Activated CD4-positive, alpha-beta T cell treated with anti-CD3 and anti-CD28 coated beads, Interleukin-2, amount 10 ng/mL, durations not matched to agents 7 days and 5 days (primary cell): Measurements from ENCODE around the gene PLCB3. TPM values are rescaled to one million over a fixed set of nuclear protein-coding genes. Genes with fewer than 3 reads are reported as not detected.

Source experiments
- CTCF ChIA-PET: fragments of 350-600 bp; sonication (Branson Sonifier 250); formaldehyde crosslinking; loops from one replicate; lab custom pipeline; 2021; ENCODE audit warnings: antibody characterized with exemption; lab: Charles Lee
- POLR2A ChIA-PET: fragments of 350-600 bp; sonication (Branson Sonifier 250); formaldehyde crosslinking; loops from one replicate; lab custom pipeline; 2021; ENCODE audit warnings: antibody characterized with exemption; lab: Charles Lee
- DNase-seq: peaks from one replicate; pipeline ENCODE4 v3.0.0-alpha.2; 2020
- H3K27ac Mint-ChIP-seq: one replicate; pipeline ENCODE4 v1.8.0; 2021; ENCODE audit warnings: mild to moderate bottlenecking, moderate library complexity, mixed read lengths
- H3K27me3 Mint-ChIP-seq: one replicate; pipeline ENCODE4 v1.8.0; 2021; ENCODE audit warnings: mixed read lengths
- H3K36me3 Mint-ChIP-seq: one replicate; pipeline ENCODE4 v1.8.0; 2021; ENCODE audit warnings: low read depth, mixed read lengths
- H3K4me1 Mint-ChIP-seq: one replicate; pipeline ENCODE4 v1.8.0; 2021; ENCODE audit warnings: mixed read lengths
- H3K4me3 Mint-ChIP-seq: one replicate; pipeline ENCODE4 v1.8.0; 2021; ENCODE audit warnings: mild to moderate bottlenecking, moderate library complexity, mixed read lengths
- H3K9me3 Mint-ChIP-seq: one replicate; pipeline ENCODE4 v1.8.0; 2021; ENCODE audit warnings: mixed read lengths
- total RNA-seq, 2 experiments: library from RNA; stranded (reverse); gene quantifications; one replicate each; pipeline ENCODE4 v1.2.3, GENCODE V29; 2021

PLCB3 gene
- total RNA-seq, 2 experiments from 2014 or later, result 11.6 to 12.4 TPM

DNA sequence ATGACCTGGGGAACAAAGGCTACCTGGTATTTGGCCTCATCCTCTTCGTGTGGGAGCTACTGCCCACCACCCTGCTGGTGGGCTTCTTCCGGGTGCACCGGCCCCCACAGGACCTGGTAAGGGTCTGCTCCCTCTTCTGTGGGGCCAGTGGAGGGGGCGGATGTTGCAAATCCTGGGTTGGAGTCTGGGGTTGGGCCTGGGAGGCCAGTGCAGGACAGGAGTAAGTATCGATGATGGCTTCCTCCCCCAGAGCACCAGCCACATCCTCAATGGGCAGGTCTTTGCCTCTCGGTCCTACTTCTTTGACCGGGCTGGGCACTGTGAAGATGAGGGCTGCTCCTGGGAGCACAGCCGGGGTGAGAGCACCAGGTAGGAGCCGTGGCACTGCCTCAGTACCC is 37.0 kb downstream of the PLCB3 start:
- no peak overlapping the region for H3K4me3 Mint-ChIP-seq
- H3K4me1 Mint-ChIP-seq, result peaks cover 26% of the 10 kb centered on the region
- peaks cover 22% of the 10 kb centered on the region for H3K27me3 Mint-ChIP-seq
- POLR2A ChIA-PET, result no interaction called here
- no peaks in the 10 kb centered on the region for H3K9me3 Mint-ChIP-seq
- H3K27ac Mint-ChIP-seq, result no peak overlapping the region
- CTCF ChIA-PET, result interaction anchor here (10.4 kb wide), 1 partner anchor 15 kb away, joined by 92 read pairs; the partner anchor contains the start of genes CATSPERZ and ESRRA
- no peak for DNase-seq
- H3K36me3 Mint-ChIP-seq, result peaks cover 4% of the 10 kb centered on the region

DNA sequence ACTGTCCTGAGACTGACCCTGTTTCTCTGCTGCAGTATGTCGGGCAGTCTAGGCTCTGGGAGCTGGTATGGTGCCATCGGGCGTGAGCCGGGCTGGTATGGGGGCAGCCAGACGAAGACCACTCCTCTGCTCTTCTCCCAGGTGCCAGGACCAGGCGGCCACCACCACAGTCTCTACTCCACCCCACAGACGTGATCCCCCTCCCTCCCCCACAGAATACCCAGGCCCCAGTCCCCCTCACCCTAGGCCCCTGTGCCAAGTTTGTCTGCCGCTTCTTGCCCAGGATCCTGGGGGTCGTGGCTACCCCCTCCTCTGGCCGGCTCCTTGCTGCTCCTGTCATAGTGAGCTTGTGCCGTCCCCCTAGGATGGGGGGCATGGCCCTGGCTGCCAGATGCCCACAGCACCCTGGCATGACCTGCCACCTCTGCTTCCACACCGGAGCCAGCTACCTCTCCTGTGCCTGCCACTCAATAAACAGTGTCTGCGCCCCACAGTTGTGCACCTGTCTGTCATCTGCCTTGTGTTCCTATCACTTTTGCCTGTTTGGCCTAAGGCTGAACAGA is 37.8 kb downstream of the PLCB3 start:
- Mint-ChIP-seq H3K4me3 (no peak overlapping the region), H3K36me3 (peaks cover 4% of the 10 kb centered on the region), H3K27me3 (peaks cover 30% of the 10 kb centered on the region), H3K27ac (no peak overlapping the region), H3K4me1 (peaks cover 24% of the 10 kb centered on the region), H3K9me3 (no peaks in the 10 kb centered on the region)
- no peak for DNase-seq
- CTCF ChIA-PET, result interaction anchor here (0.8 to 5.1 kb wide), 3 partner anchors 10 to 14 kb away, joined by 3 to 50 read pairs (median 3); partner anchors contain the start of gene ESRRA
- POLR2A ChIA-PET, result no interaction called here

DNA sequence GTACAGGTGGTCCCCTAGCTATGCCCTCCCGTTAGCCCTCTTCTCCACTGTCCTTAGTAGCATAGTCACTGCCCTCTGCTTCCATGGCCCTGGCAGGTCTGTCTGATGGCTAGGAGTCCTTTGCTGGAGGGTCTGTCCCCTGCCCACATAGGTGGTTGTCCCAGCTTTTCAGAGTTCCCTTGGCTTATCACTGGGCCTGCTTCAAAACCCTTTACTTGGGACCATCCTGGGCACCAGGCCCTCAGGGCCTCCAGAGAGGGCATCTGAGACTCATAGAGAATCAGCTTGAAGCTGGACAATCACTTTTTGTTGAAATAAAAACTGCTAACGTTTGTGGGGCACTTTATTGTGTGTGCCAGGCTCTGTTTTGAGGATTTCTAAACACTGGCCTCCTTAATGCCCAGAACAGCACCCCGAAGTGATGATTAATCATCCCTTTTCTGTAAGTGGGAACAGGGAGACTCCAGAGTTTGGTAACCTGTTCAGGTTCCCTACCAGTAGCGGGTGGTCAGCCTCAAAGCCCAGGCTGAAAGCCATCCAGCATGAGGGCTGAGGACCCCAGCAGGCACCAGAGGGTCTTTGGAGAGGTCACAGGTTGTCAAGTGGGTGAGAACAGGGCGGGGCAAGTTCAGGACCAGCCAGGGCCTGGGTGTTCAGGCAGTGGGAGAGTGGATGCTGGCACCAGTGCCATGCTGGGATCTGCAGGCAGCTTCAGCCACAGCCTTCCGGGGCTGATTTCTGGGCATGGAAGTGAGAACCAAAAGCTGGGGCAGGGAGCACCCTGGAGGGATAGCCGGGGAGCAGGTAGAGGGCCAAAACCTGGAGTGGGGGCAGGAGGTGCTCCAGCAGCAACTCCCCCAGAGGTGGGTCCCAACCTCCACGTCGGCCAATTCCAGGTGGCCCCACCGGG is 39.3 kb downstream of the PLCB3 start:
- ChIA-PET CTCF (interaction anchor here (1.1 to 5.1 kb wide), 3 partner anchors 12 to 84 kb away, joined by 3 to 50 read pairs (median 5); partner anchors contain the start of genes ESRRA and FERMT3), POLR2A (no interaction called here)
- H3K27ac Mint-ChIP-seq, result no peak overlapping the region
- peak overlapping the region; percentile 26 for H3K4me3 Mint-ChIP-seq
- DNase-seq, result no peak
- H3K4me1 Mint-ChIP-seq, result peaks cover 22% of the 10 kb centered on the region
- H3K9me3 Mint-ChIP-seq, result no peaks in the 10 kb centered on the region
- H3K36me3 Mint-ChIP-seq, result peaks cover 4% of the 10 kb centered on the region
- H3K27me3 Mint-ChIP-seq, result peaks cover 43% of the 10 kb centered on the region

DNA sequence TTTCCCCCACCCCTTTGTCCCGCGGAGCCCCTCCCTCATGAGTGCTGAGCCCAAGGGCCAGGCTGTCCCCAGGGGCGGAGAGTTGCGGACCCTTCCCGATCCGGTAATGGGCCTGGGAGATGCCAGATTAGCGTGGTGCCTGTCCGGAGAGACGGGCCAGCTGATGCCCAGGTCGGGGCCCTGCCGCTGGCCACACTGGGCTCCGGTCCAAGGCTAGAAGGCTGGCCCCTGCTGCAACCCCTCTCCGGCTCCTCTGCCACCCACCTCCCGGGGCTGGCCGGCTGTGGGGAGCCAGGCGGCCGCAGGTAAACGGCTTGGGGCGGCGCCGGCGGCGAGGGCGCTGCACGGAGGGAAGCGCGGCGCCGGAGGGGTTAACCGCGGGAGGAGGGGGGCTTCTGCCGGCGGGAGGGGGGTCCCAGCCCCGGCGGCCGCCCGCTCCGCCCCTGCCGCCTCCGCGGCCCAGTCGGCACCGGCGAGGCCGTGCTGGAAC is 40.0 kb downstream of the PLCB3 start, which contains the start of gene KCNK4:
Gene KCNK4, plus strand, starts transcription at position 41 of the 490 bp plus-strand sequence. CDS start 1,717 bp downstream, outside the sequence.
- Mint-ChIP-seq H3K9me3 (no peaks in the 10 kb centered on the region), H3K4me1 (peaks cover 19% of the 10 kb centered on the region), H3K36me3 (peaks cover 4% of the 10 kb centered on the region), H3K4me3 (peak within 1 kb of the TSS; percentile 26), H3K27ac (no peak within 1 kb of the TSS), H3K27me3 (peaks cover 50% of the 10 kb centered on the region)
- no peak for DNase-seq
- ChIA-PET CTCF (interaction anchor here (5.1 kb wide), 1 partner anchor 12 kb away, joined by 50 read pairs; the partner anchor contains the start of gene ESRRA), POLR2A (no interaction called here)

DNA sequence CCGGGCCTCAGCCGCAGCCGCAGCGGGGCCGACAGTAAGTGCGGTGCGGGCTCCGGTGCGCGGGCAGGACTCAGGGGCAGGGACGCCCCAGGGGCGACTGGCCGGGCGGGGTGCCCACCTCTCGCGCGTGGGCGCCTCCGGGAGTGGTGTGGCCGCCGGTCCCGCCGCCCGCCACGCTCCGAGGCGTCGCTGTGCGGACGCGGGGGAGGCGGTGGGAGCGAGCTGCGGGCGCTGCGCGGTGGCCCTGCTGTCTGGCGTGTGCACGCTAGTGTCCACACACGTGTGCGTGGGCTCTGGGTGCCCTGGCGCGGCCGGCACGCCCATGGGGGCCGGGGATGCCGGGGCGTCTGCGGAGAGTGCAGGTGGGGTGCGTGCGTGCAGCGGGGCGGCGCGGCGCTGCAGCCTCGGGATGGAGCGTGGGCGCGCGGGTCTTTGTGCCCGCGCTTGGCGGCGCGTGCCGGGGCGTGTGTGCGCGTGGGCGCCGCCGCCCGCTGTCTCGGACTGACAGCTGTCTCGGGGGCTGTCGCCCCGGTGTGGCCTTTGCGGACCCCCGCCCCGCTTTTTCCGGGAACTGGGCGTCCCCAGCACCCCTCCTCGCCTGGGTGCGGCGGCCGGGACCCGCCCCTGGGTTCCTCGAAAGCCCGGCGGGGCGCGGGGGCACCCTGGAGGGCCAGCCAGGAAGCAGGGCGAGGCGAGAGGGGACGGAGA is 40.6 kb downstream of the PLCB3 start:
- Mint-ChIP-seq H3K27ac (no peak overlapping the region), H3K27me3 (peaks cover 56% of the 10 kb centered on the region), H3K4me1 (peaks cover 13% of the 10 kb centered on the region), H3K9me3 (no peaks in the 10 kb centered on the region), H3K4me3 (no peak overlapping the region), H3K36me3 (peaks cover 4% of the 10 kb centered on the region)
- ChIA-PET POLR2A (no interaction called here), CTCF (interaction anchor here (1.5 to 5.1 kb wide), 2 partner anchors 11 to 46 kb away, joined by 4 to 50 read pairs; partner anchors contain the start of gene ESRRA)
- no peak for DNase-seq

DNA sequence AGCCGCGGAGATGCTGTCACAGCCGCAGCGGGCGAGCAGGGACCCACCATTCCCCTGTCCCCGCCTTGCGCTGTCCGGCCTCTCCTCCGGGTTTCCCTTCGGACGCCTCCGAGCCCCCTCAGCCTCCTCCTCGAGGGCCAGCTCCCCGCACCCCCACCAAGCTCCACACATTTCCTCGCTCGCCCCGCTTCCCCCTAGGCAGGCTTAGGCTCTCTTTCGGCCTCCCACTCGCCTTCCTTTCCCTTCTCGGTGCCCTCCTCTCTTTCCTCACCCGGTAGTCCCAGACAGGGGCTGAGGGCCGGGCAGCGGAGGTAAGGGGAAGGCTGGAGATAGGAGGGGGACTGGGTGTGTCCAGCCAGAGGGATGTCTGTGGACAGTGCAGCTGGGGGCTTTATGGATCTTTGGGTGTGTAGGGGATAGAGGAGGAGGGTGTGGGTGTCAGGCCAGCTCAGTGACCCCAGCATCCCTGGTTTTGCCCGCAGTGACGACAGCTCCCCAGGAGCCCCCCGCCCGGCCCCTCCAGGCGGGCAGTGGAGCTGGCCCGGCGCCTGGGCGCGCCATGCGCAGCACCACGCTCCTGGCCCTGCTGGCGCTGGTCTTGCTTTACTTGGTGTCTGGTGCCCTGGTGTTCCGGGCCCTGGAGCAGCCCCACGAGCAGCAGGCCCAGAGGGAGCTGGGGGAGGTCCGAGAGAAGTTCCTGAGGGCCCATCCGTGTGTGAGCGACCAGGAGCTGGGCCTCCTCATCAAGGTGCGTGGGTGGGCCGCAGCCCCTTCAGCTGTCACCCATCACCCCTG is 41.3 kb downstream of the PLCB3 start:
- peaks cover 15% of the 10 kb centered on the region for H3K4me1 Mint-ChIP-seq
- no peak overlapping the region for H3K4me3 Mint-ChIP-seq
- peaks cover 3% of the 10 kb centered on the region for H3K36me3 Mint-ChIP-seq
- no peaks in the 10 kb centered on the region for H3K9me3 Mint-ChIP-seq
- ChIA-PET POLR2A (no interaction called here), CTCF (interaction anchor here (1.5 to 5.1 kb wide), 2 partner anchors 10 to 47 kb away, joined by 4 to 50 read pairs; partner anchors contain the start of gene ESRRA)
- no peak for DNase-seq
- H3K27me3 Mint-ChIP-seq, result peaks cover 63% of the 10 kb centered on the region
- no peak overlapping the region for H3K27ac Mint-ChIP-seq

DNA sequence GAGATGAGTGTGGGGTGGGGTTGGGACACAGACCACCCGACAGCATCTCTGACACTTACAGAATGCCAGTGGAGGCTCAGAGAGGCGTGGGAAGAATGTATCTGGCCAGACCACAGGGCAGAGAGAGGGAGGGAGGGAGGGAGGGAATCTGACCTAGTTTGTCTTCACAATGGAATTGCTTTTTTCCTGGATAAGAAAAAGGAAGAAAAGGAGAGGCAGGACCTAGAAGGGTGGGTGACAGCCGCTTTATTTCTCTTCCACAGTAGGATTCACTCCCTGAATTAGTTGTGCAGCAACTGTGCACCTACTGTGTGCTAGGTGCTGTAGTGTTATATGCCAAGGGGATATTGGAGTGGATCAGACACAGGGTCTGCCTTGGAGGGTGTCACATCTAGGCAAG is 43.4 kb downstream of the PLCB3 start:
- no peak overlapping the region for H3K4me3 Mint-ChIP-seq
- H3K4me1 Mint-ChIP-seq, result peaks cover 19% of the 10 kb centered on the region
- no peak for DNase-seq
- H3K36me3 Mint-ChIP-seq, result peaks cover 2% of the 10 kb centered on the region
- H3K27ac Mint-ChIP-seq, result no peak overlapping the region
- POLR2A ChIA-PET, result no interaction called here
- CTCF ChIA-PET, result interaction anchor here (0.6 to 2.5 kb wide), 7 partner anchors 8 to 349 kb away, joined by 3 to 8 read pairs (median 4); no protein-coding TSS in a partner anchor
- no peaks in the 10 kb centered on the region for H3K9me3 Mint-ChIP-seq
- peaks cover 79% of the 10 kb centered on the region for H3K27me3 Mint-ChIP-seq

DNA sequence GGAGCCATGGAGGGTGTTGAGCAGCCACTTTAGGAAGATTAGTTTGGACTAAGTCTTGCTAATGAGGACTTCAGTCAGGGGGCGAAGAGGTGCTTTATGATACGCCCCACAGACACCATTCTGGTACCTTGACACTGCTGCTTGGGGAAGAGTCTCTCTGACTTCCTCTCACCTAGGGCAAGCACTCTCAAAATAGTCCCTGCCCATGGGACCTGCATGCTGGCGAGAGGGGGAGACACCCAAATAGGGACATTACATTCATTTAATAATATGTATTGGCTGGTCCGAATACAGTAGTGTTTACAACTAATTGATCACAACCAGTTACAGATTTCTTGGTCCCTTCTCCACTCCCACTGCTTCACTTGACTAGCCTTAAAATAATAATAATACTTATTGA is 44.4 kb downstream of the PLCB3 start:
- H3K9me3 Mint-ChIP-seq, result no peaks in the 10 kb centered on the region
- POLR2A ChIA-PET, result no interaction called here

DNA sequence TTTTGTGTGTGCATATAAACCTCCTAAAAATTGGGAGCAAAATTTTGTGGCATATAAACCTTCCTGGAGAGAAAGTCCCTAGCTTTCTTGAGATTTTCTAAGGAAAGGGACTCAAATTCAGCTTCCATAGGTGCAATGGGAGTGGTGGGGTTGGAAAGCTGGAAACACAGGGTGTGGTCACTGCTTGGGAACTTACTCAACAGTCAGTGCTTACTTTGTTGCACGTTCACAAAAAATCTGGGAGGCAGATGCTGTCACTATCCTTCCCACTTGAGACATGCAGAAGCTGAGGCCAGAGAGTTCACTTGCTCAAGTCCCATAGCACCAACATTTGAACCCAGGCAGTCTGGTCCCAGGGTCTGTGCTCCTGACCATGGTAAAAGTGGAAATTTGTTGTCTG is 44.9 kb downstream of the PLCB3 start:
- H3K27me3 Mint-ChIP-seq, result peaks cover 79% of the 10 kb centered on the region
- no peaks in the 10 kb centered on the region for H3K9me3 Mint-ChIP-seq
- H3K27ac Mint-ChIP-seq, result no peak overlapping the region
- ChIA-PET POLR2A (no interaction called here), CTCF (interaction anchor here (0.8 to 2.5 kb wide), 5 partner anchors 8 to 91 kb away, joined by 3 to 8 read pairs (median 4); partner anchors contain the start of genes BAD, PRDX5 and TRMT112)
- no peaks in the 10 kb centered on the region for H3K36me3 Mint-ChIP-seq
- H3K4me3 Mint-ChIP-seq, result no peak overlapping the region
- DNase-seq, result no peak
- H3K4me1 Mint-ChIP-seq, result peaks cover 25% of the 10 kb centered on the region

More for the DNA sequence above, 44.4 kb downstream of the PLCB3 start:
- no peak overlapping the region for H3K4me3 Mint-ChIP-seq
- peaks cover under 1% of the 10 kb centered on the region for H3K36me3 Mint-ChIP-seq
- H3K27me3 Mint-ChIP-seq, result peaks cover 80% of the 10 kb centered on the region
- no peak overlapping the region for H3K27ac Mint-ChIP-seq
- CTCF ChIA-PET, result interaction anchor here (0.7 to 2.5 kb wide), 4 partner anchors 9 to 350 kb away, joined by 3 to 8 read pairs (median 4); no protein-coding TSS in a partner anchor
- no peak for DNase-seq
- peaks cover 23% of the 10 kb centered on the region for H3K4me1 Mint-ChIP-seq

DNA sequence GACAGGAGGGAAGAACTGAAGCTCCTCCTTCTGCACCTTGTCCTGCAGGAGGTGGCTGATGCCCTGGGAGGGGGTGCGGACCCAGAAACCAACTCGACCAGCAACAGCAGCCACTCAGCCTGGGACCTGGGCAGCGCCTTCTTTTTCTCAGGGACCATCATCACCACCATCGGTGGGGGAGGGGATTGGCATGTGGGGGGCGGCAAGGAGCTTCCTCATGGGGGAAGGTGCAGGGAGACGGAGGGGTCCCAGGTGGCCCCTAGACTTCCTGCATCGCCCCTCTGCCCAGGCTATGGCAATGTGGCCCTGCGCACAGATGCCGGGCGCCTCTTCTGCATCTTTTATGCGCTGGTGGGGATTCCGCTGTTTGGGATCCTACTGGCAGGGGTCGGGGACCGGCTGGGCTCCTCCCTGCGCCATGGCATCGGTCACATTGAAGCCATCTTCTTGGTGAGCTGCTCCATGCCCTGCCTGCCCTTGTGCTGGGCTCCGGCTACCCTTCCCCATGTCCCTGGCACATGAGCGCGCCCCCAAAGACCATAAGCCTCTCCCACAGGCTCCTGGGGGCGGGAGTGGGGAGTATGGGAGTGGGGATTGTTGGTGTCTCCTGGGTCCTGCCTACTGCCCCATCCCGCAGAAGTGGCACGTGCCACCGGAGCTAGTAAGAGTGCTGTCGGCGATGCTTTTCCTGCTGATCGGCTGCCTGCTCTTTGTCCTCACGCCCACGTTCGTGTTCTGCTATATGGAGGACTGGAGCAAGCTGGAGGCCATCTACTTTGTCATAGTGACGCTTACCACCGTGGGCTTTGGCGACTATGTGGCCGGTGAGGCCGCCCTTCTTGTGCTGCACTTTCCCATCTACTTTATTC is 45.7 kb downstream of the PLCB3 start:
- H3K4me1 Mint-ChIP-seq, result peaks cover 25% of the 10 kb centered on the region
- DNase-seq, result no peak
- ChIA-PET CTCF (interaction anchor here (0.8 to 2.5 kb wide), 6 partner anchors 7 to 92 kb away, joined by 3 to 8 read pairs (median 4); partner anchors contain the start of genes BAD, GPR137, PRDX5 and TRMT112), POLR2A (no interaction called here)
- H3K9me3 Mint-ChIP-seq, result no peaks in the 10 kb centered on the region
- peaks cover 82% of the 10 kb centered on the region for H3K27me3 Mint-ChIP-seq
- H3K36me3 Mint-ChIP-seq, result no peaks in the 10 kb centered on the region
- no peak overlapping the region for H3K4me3 Mint-ChIP-seq
- no peak overlapping the region for H3K27ac Mint-ChIP-seq
